GM10248 (cell line): ENCODE results near the gene LRCH1.

Experiments used
- CTCF ChIA-PET: fragments of 300-600 bp; sonication (Branson Sonifier 250); formaldehyde crosslinking; extraction: SDS; loops from one replicate; lab custom pipeline; 2021; ENCODE audit warnings: antibody characterized with exemption; lab: Yijun Ruan, JAX
- POLR2A ChIA-PET: fragments of 350-650 bp; sonication (Branson Sonifier 250); formaldehyde crosslinking; extraction: SDS; loops from one replicate; lab custom pipeline; 2020; ENCODE audit warnings: antibody characterized with exemption; lab: Yijun Ruan, JAX
- DNase-seq: peaks from one replicate; pipeline ENCODE4 v3.0.0; 2012; ENCODE audit errors: extremely low spot score
- CTCF ChIP-seq: IDR thresholded peaks from 2 replicates; pipeline ENCODE4 v1.5.1; 2012; ENCODE audit warnings: mild to moderate bottlenecking, low read depth; ENCODE audit errors: extremely low read depth, missing control alignments, control extremely low read depth

LRCH1 gene

GRCh38 chr13:46738055-46738454 lies 185.1 kb downstream of the LRCH1 start:
- CTCF ChIA-PET: interaction anchor here (1.2 to 2.8 kb wide), 4 partner anchors 9 to 246 kb away, joined by 3 to 8 read pairs (median 6); no protein-coding TSS in a partner anchor
- POLR2A ChIA-PET: no interaction called here
- DNase-seq: no peak
- no peak for TF ChIP-seq CTCF

GRCh38 chr13:46738766-46739165 lies 185.8 kb downstream of the LRCH1 start:
- no peak for TF ChIP-seq CTCF
- ChIA-PET CTCF (interaction anchor here (1.2 to 2.8 kb wide), 5 partner anchors 9 to 247 kb away, joined by 3 to 8 read pairs (median 5); no protein-coding TSS in a partner anchor), POLR2A (no interaction called here)
- DNase-seq: no peak

GRCh38 chr13:46739447-46740098 lies 186.6 kb downstream of the LRCH1 start:
- no peak for TF ChIP-seq CTCF
- no peak for DNase-seq
- ChIA-PET CTCF (interaction anchor here (1.2 to 1.4 kb wide), 3 partner anchors 10 to 248 kb away, joined by 3 to 6 read pairs (median 4); no protein-coding TSS in a partner anchor), POLR2A (no interaction called here)

GRCh38 chr13:46743191-46743590 lies 190.2 kb downstream of the LRCH1 start:
- no peak for TF ChIP-seq CTCF
- POLR2A ChIA-PET: no interaction called here
- no peak for DNase-seq
- CTCF ChIA-PET: no interaction called here

- ChIA-PET POLR2A (no interaction called here), CTCF (interaction anchor here (1.0 kb wide), 1 partner anchor 30 kb away, joined by 3 read pairs; no protein-coding TSS in a partner anchor)
- DNase-seq: no peak
- no peak for TF ChIP-seq CTCF
Measured at GRCh38 chr13:46745062-46745461, 192.1 kb downstream of the LRCH1 start.

DNA sequence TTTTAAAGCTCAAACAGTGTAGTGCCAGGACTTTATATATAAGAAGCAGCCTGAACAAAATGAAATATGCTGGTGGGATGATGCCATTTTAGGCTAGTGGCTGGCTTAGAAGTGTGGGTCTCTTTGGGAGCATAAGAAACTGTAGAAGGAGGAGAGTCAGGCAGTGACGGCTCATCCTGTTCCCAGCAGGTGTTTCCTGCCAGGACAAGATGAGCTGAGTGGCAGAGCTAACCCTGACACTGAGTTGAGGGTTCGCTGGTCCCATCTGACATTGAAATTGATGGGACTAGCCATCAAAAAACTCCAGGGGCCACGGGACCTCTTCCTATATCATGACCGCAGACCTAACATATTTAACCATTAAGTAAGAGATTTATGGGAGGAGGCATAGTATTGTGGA lies 192.7 kb downstream of the LRCH1 start:
- ChIA-PET CTCF (interaction anchor here (1.0 kb wide), 1 partner anchor 30 kb away, joined by 3 read pairs; no protein-coding TSS in a partner anchor), POLR2A (no interaction called here)
- TF ChIP-seq CTCF: no peak
- DNase-seq: no peak
